HepG2 (cell line): ENCODE results near the gene APOM. TPM values are rescaled to one million over a fixed set of nuclear protein-coding genes. Genes with fewer than 3 reads are reported as not detected.
A peak's percentile ranks its signal among the peaks of the same experiment; 100 is the strongest.

ENCODE experiments used
- ATAC-seq: fragments of 200-7000 bp; cut with Tn5 transposase; 3 replicates; pipeline ENCODE4 v1.9.1; 2020; ENCODE audit warnings: mild to moderate bottlenecking, moderate library complexity
- BruUV-seq: library from RNA; stranded (reverse); fragments of 400-500 nt; replicated peaks from 2 replicates; lab custom pipeline; 2021; lab: Mats Ljungman, UMichigan
- CTCF ChIA-PET: fragments of 300-600 bp; formaldehyde crosslinking; extraction: SDS; loops from one replicate; lab custom pipeline; 2021; ENCODE audit warnings: low total read pairs, inconsistent platforms, low intra/inter-chr PET ratio; lab: Yijun Ruan, JAX
- POLR2A ChIA-PET: fragments of 350-600 bp; sonication (Branson Sonifier 250); formaldehyde crosslinking; loops from one replicate; lab custom pipeline; 2020; ENCODE audit warnings: antibody characterized with exemption, inconsistent platforms; lab: Yijun Ruan, JAX
- DNase-seq: peaks from one replicate; pipeline ENCODE4 v3.0.0-alpha.2; 2015; ENCODE audit warnings: low spot score
- FAIRE-seq: peaks from 3 replicates; lab custom pipeline; 2011; peaks lifted over from hg19 to GRCh38; lab: Jason Lieb, UNC
- H2AFZ ChIP-seq: one replicate; pipeline ENCODE4 v1.6.1; 2011; ENCODE audit warnings: low read length, inconsistent platforms
- H3K27ac ChIP-seq: fragments of 300-600 bp; 3 replicates; pipeline ENCODE4 v1.8.0; 2011; ENCODE audit warnings: mixed run types, mild to moderate bottlenecking, mixed read lengths, low read length, inconsistent platforms; ENCODE audit not compliant: insufficient read depth; ENCODE audit errors: extremely low read length
- H3K27me3 ChIP-seq, 2 experiments: fragments of 200-600 bp in 1 of 2; 2 replicates in 1 of 2; 3 replicates in 1 of 2; pipeline versions ENCODE4 v1.6.0 to v1.8.0; 2011; ENCODE audit warnings: low read length in 2 of 2, mild to moderate bottlenecking in 2 of 2, moderate library complexity in 2 of 2, inconsistent platforms in 1 of 2; ENCODE audit not compliant: insufficient read depth in 2 of 2, control insufficient read depth in 1 of 2
- H3K36me3 ChIP-seq, 2 experiments: fragments of 200-600 bp in 1 of 2; replicated peaks in 1 of 2; 2 replicates in 1 of 2; 3 replicates in 1 of 2; pipeline versions ENCODE4 v1.5.1 to v1.8.0; 2011; ENCODE audit warnings: low read length in 2 of 2, inconsistent platforms in 1 of 2; ENCODE audit not compliant: insufficient read depth in 2 of 2, control insufficient read depth in 1 of 2
- H3K4me1 ChIP-seq: 2 replicates; pipeline ENCODE4 v1.5.1; 2012; ENCODE audit warnings: low read length, inconsistent platforms; ENCODE audit not compliant: insufficient read depth
- H3K4me2 ChIP-seq: 2 replicates; pipeline ENCODE4 v1.6.0; 2011; ENCODE audit warnings: low read depth, low read length, inconsistent platforms
- H3K4me3 ChIP-seq, 3 experiments: fragments of 200-600 bp in 1 of 3; sonication (generic), shearing (Covaris generic) in 1 of 3; replicated peaks in 1 of 3; 2 replicates each; pipeline ENCODE4 v1.5.1; 2011 to 2016; ENCODE audit warnings: low read length in 3 of 3, inconsistent platforms in 2 of 3, low read depth in 2 of 3, mild to moderate bottlenecking in 2 of 3, control low read depth in 1 of 3, mixed read lengths in 1 of 3; ENCODE audit not compliant: insufficient read depth in 1 of 3
- H3K79me2 ChIP-seq: one replicate; pipeline ENCODE4 v1.6.1; 2011; ENCODE audit warnings: low read length, inconsistent platforms; ENCODE audit not compliant: insufficient read depth
- H3K9ac ChIP-seq: 2 replicates; pipeline ENCODE4 v1.6.0; 2011; ENCODE audit warnings: mild to moderate bottlenecking, low read depth, low read length, inconsistent platforms; ENCODE audit not compliant: insufficient read depth
- H3K9me3 ChIP-seq: 2 replicates; pipeline ENCODE4 v1.5.1; 2012; ENCODE audit warnings: mild to moderate bottlenecking, low read length
- H4K20me1 ChIP-seq: 2 replicates; pipeline ENCODE4 v1.6.0; 2011; ENCODE audit warnings: inconsistent platforms, mild to moderate bottlenecking, low read length, moderate library complexity; ENCODE audit not compliant: insufficient read depth
- CCDC6 ChIP-seq: sonication (generic); formaldehyde crosslinking; IDR thresholded peaks from 2 replicates; pipeline ENCODE4 v1.8.1; 2022; ENCODE audit warnings: mild to moderate bottlenecking, missing genetic modification reagents, moderate library complexity
- KDM5A ChIP-seq: fragments of 200-600 bp; sonication (generic); IDR thresholded peaks from 2 replicates; pipeline ENCODE4 v1.7.0; 2018; ENCODE audit warnings: antibody characterized with exemption, mild to moderate bottlenecking, low read length, borderline replicate concordance
- POGZ ChIP-seq: sonication (generic); formaldehyde crosslinking; IDR thresholded peaks from 2 replicates; pipeline ENCODE4 v1.4.0; 2020; ENCODE audit warnings: mild to moderate bottlenecking, missing genetic modification reagents
- TFAP4 ChIP-seq: sonication (generic); IDR thresholded peaks from 2 replicates; pipeline ENCODE4 v1.6.1; 2016; ENCODE audit warnings: low read depth, borderline replicate concordance
- ZBTB37 ChIP-seq: sonication (generic); formaldehyde crosslinking; IDR thresholded peaks from 2 replicates; pipeline ENCODE4 v1.4.0; 2020; ENCODE audit warnings: mild to moderate bottlenecking, missing genetic modification reagents
- ZNF12 ChIP-seq: sonication (generic); formaldehyde crosslinking; IDR thresholded peaks from 2 replicates; pipeline ENCODE4 v1.5.0; 2020; ENCODE audit warnings: missing genetic modification reagents
- ZNF160 ChIP-seq: sonication (generic); formaldehyde crosslinking; IDR thresholded peaks from 2 replicates; pipeline ENCODE4 v1.8.0; 2022; ENCODE audit warnings: mild to moderate bottlenecking, inconsistent platforms, missing genetic modification reagents
- ZNF30 ChIP-seq: sonication (generic); formaldehyde crosslinking; IDR thresholded peaks from 2 replicates; pipeline ENCODE4 v1.5.0; 2020; ENCODE audit warnings: mild to moderate bottlenecking, missing genetic modification reagents
- ZNF572 ChIP-seq: sonication (generic); formaldehyde crosslinking; IDR thresholded peaks from 2 replicates; pipeline ENCODE4 v1.5.1; 2020; ENCODE audit warnings: mild to moderate bottlenecking, missing genetic modification reagents
- ZNF687 ChIP-seq: sonication (generic); formaldehyde crosslinking; IDR thresholded peaks from 2 replicates; pipeline ENCODE4 v1.5.1; 2020; ENCODE audit warnings: mild to moderate bottlenecking, missing genetic modification reagents, moderate library complexity
- WGBS: methylation state at CpG from one replicate; pipeline ENCODE4 v1.1.6; 2017; ENCODE audit warnings: low lambda C conversion rate; 5-methylcytosine and 5-hydroxymethylcytosine counted together
- in situ Hi-C: cut with HindIII; loops from 2 replicates; pipeline ENCODE4 v1.10.0; 2017; ENCODE audit warnings: low pct_unique_long_range_greater_than_20kb; ENCODE audit not compliant: extremely low pct_ligation_motif_present
- intact Hi-C: fragments of 100-400 bp; cut with micrococcal nuclease; formaldehyde crosslinking; loops from one replicate; pipeline ENCODE4 v1.10.0; 2022; ENCODE audit not compliant: unreplicated experiment
- polyA plus RNA-seq, 8 experiments: library from polyadenylated mRNA; depleted of rRNA in 3 of 8; stranded (reverse) in 7 of 8; unstranded in 1 of 8; fragments of >200 nt; fragmentation: Illumina TruSeq in 4 of 8; extraction: Trizol in 4 of 8; gene quantifications; 2 replicates each; pipeline versions ENCODE4 v1.2.1 to v1.2.3, GENCODE V29; 2011 to 2016; ENCODE audit warnings: low read depth in 4 of 8, missing spikeins in 1 of 8, mixed read lengths in 1 of 8; ENCODE audit not compliant: insufficient read depth in 1 of 8
- total RNA-seq, 5 experiments: library from RNA; depleted of rRNA; stranded (reverse); fragments of >200 nt; fragmentation: Illumina TruSeq; extraction: Trizol; gene quantifications; 2 replicates each; pipeline ENCODE4 v1.2.3, GENCODE V29; 2016; ENCODE audit warnings: low read depth in 1 of 5
- TF ChIP-seq, protein P1 (sequence below): sonication (generic); formaldehyde crosslinking; IDR thresholded peaks from 2 replicates; pipeline ENCODE4 v1.4.0; 2020; ENCODE audit warnings: mild to moderate bottlenecking, missing genetic modification reagents

Gene APOM
- total and polyA plus RNA-seq, 2 of the 13 experiments (the other 11 are each of a cell fraction or from before 2014, with no cell fraction given), result 98.2 to 1,140 TPM

GRCh38 chr6:31636698-31637596, 18.7 kb upstream of the APOM start:
- Histone ChIP-seq H3K4me3 (no peak overlapping the region), H2AFZ (no peak overlapping the region), H3K27me3 (no peaks in the 10 kb centered on the region), H3K36me3 (peaks cover 64 to 87% of the 10 kb centered on the region in 2 experiments), H3K4me2 (no peak overlapping the region), H3K9ac (no peak overlapping the region), H3K9me3 (no peaks in the 10 kb centered on the region), H3K27ac (peak overlapping the region; percentile 20), H3K4me1 (no peaks in the 10 kb centered on the region), H3K79me2 (no peaks in the 10 kb centered on the region), H4K20me1 (no peaks in the 10 kb centered on the region; the same call in 1 of the 2 replicates)
- POLR2A ChIA-PET, result interaction anchor here (0.6 to 4.7 kb wide), 5 partner anchors 11 to 22 kb away, joined by 3 to 46 read pairs (median 3); partner anchors contain the start of genes AIF1, APOM and BAG6
- in situ Hi-C loops, result no loop called here
- 94% methylated on average over 27 of the region's 27 CpGs for WGBS
- FAIRE-seq, result no peak
- intact Hi-C loops, result no loop called here
- CTCF ChIA-PET, result no interaction called here
- no peak for DNase-seq
- ATAC-seq, result peak; percentile 3; the same call in 2 of the 3 replicates
- TSS peak; percentile 22 for BruUV-seq
- TF ChIP-seq, protein P1, sequence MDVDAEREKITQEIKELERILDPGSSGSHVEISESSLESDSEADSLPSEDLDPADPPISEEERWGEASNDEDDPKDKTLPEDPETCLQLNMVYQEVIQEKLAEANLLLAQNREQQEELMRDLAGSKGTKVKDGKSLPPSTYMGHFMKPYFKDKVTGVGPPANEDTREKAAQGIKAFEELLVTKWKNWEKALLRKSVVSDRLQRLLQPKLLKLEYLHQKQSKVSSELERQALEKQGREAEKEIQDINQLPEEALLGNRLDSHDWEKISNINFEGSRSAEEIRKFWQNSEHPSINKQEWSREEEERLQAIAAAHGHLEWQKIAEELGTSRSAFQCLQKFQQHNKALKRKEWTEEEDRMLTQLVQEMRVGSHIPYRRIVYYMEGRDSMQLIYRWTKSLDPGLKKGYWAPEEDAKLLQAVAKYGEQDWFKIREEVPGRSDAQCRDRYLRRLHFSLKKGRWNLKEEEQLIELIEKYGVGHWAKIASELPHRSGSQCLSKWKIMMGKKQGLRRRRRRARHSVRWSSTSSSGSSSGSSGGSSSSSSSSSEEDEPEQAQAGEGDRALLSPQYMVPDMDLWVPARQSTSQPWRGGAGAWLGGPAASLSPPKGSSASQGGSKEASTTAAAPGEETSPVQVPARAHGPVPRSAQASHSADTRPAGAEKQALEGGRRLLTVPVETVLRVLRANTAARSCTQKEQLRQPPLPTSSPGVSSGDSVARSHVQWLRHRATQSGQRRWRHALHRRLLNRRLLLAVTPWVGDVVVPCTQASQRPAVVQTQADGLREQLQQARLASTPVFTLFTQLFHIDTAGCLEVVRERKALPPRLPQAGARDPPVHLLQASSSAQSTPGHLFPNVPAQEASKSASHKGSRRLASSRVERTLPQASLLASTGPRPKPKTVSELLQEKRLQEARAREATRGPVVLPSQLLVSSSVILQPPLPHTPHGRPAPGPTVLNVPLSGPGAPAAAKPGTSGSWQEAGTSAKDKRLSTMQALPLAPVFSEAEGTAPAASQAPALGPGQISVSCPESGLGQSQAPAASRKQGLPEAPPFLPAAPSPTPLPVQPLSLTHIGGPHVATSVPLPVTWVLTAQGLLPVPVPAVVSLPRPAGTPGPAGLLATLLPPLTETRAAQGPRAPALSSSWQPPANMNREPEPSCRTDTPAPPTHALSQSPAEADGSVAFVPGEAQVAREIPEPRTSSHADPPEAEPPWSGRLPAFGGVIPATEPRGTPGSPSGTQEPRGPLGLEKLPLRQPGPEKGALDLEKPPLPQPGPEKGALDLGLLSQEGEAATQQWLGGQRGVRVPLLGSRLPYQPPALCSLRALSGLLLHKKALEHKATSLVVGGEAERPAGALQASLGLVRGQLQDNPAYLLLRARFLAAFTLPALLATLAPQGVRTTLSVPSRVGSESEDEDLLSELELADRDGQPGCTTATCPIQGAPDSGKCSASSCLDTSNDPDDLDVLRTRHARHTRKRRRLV (CRISPR knock-in tag), result no peak
- no peak for TF ChIP-seq ZNF12 (CRISPR knock-in tag)
- TF ChIP-seq ZNF30 (CRISPR knock-in tag), result no peak
- no peak for TF ChIP-seq ZNF160 (CRISPR knock-in tag)
- no peak for TF ChIP-seq POGZ (CRISPR knock-in tag)
- no peak for TF ChIP-seq CCDC6 (CRISPR knock-in tag)
- no peak for TF ChIP-seq ZBTB37 (CRISPR knock-in tag)
- TF ChIP-seq TFAP4, result no peak
- no peak for TF ChIP-seq ZNF572 (CRISPR knock-in tag)
- no peak for TF ChIP-seq KDM5A
- TF ChIP-seq ZNF687 (CRISPR knock-in tag), result peak; percentile 39
